HCT116 (cell line): ENCODE results near the gene KASH5. TPM values are rescaled to one million over a fixed set of nuclear protein-coding genes. Genes with fewer than 3 reads are reported as not detected.
A peak's percentile ranks its signal among the peaks of the same experiment; 100 is the strongest.

Experiments used
- ATAC-seq: fragments of 200-7000 bp; cut with Tn5 transposase; 2 replicates; pipeline ENCODE4 v1.9.1; 2020; ENCODE audit warnings: mild to moderate bottlenecking, moderate library complexity
- BruUV-seq: library from RNA; stranded (reverse); fragments of 400-500 nt; replicated peaks from 2 replicates; lab custom pipeline; 2021; lab: Mats Ljungman, UMichigan
- CTCF ChIA-PET: fragments of 300-600 bp; sonication (Branson Sonifier 250); formaldehyde crosslinking; loops from one replicate; lab custom pipeline; 2021; ENCODE audit warnings: antibody characterized with exemption; lab: Charles Lee
- POLR2A ChIA-PET: fragments of 300-600, 350-600 bp; sonication (Branson Sonifier 250); formaldehyde crosslinking; loops from one replicate; lab custom pipeline; 2021; ENCODE audit warnings: antibody characterized with exemption; lab: Charles Lee
- RAD21 ChIA-PET, 2 experiments: fragments of 300-600 bp; sonication (Branson Sonifier 250); formaldehyde crosslinking; loops; one replicate each; lab custom pipeline; 2023; ENCODE audit warnings: low total read pairs in 2 of 2; ENCODE audit not compliant: uncharacterized antibody in 2 of 2, unreplicated experiment in 2 of 2, low non-redundant PET in 1 of 2; lab: Charles Lee
- DNase-seq: peaks from one replicate; pipeline ENCODE4 v3.0.0-alpha.2; 2010; ENCODE audit warnings: low read depth, low spot score
- H2AFZ ChIP-seq: fragments of 200-600 bp; shearing (Covaris generic), sonication (generic); 2 replicates; pipeline ENCODE4 v1.6.1; 2017; ENCODE audit warnings: low read depth, mixed run types, mixed read lengths, antibody characterized with exemption, low read length; ENCODE audit not compliant: poor library complexity, severe bottlenecking
- H3K27ac ChIP-seq: 2 replicates; pipeline ENCODE4 v1.5.1; 2012; ENCODE audit warnings: low read depth, low read length
- H3K27me3 ChIP-seq: fragments of 200-600 bp; sonication (generic); 2 replicates; pipeline ENCODE4 v1.6.1; 2016; ENCODE audit warnings: mixed run types, low read length, mixed read lengths; ENCODE audit not compliant: insufficient read depth
- H3K36me3 ChIP-seq, 2 experiments: fragments of 200-500 bp in 1 of 2; fragments of 200-600 bp in 1 of 2; sonication (Bioruptor generic) in 1 of 2; sonication (generic) in 1 of 2; 2 replicates each; pipeline versions ENCODE4 v1.5.1 to v1.6.1; 2014 to 2016; ENCODE audit warnings: low read length in 2 of 2, inconsistent platforms in 1 of 2, mixed read lengths in 1 of 2, mixed run types in 1 of 2; ENCODE audit not compliant: insufficient read depth in 2 of 2, control insufficient read depth in 1 of 2
- H3K4me1 ChIP-seq, 2 experiments: fragments of 200-600 bp in 1 of 2; sonication (generic) in 1 of 2; 2 replicates each; pipeline versions ENCODE4 v1.5.1 to v1.6.1; 2012 to 2017; ENCODE audit warnings: low read length in 2 of 2, inconsistent platforms in 1 of 2, mild to moderate bottlenecking in 1 of 2, mixed read lengths in 1 of 2, mixed run types in 1 of 2, moderate library complexity in 1 of 2; ENCODE audit not compliant: insufficient read depth in 2 of 2, control insufficient read depth in 1 of 2
- H3K4me2 ChIP-seq: fragments of 200-600 bp; sonication (generic); 2 replicates; pipeline ENCODE4 v1.6.1; 2017; ENCODE audit warnings: mixed run types, low read length, mixed read lengths
- H3K4me3 ChIP-seq, 2 experiments: fragments of 200-600 bp in 1 of 2; sonication (generic) in 1 of 2; replicated peaks in 1 of 2; 2 replicates each; pipeline ENCODE4 v1.5.1; 2011 to 2016; ENCODE audit warnings: low read length in 2 of 2, control low read depth in 1 of 2, low read depth in 1 of 2, mild to moderate bottlenecking in 1 of 2, mixed read lengths in 1 of 2, mixed run types in 1 of 2
- H3K79me2 ChIP-seq: fragments of 200-600 bp; sonication (generic); 2 replicates; pipeline ENCODE4 v1.6.1; 2017; ENCODE audit warnings: mild to moderate bottlenecking, mixed run types, low read length, moderate library complexity, mixed read lengths; ENCODE audit not compliant: insufficient read depth
- H3K9ac ChIP-seq: fragments of 200-600 bp; sonication (generic); 2 replicates; pipeline ENCODE4 v1.6.1; 2016; ENCODE audit warnings: low read length, mixed read lengths
- H3K9me2 ChIP-seq: fragments of 200-600 bp; sonication (generic), shearing (Covaris generic); 2 replicates; pipeline ENCODE4 v1.6.1; 2017; ENCODE audit warnings: mixed run types, mild to moderate bottlenecking, moderate library complexity; ENCODE audit not compliant: insufficient read depth
- H3K9me3 ChIP-seq, 2 experiments: fragments of 200-500 bp in 1 of 2; fragments of 200-600 bp in 1 of 2; sonication (Bioruptor generic) in 1 of 2; sonication (generic) in 1 of 2; 2 replicates each; pipeline ENCODE4 v1.6.1; 2014 to 2017; ENCODE audit warnings: low read length in 2 of 2, mixed read lengths in 2 of 2, inconsistent platforms in 1 of 2, low read depth in 1 of 2, mild to moderate bottlenecking in 1 of 2, mixed run types in 1 of 2, moderate library complexity in 1 of 2; ENCODE audit not compliant: control insufficient read depth in 1 of 2, insufficient read depth in 1 of 2
- H4K20me1 ChIP-seq: fragments of 200-600 bp; sonication (generic), shearing (Covaris generic); 2 replicates; pipeline ENCODE4 v1.6.1; 2017; ENCODE audit warnings: mixed run types, mild to moderate bottlenecking, moderate library complexity; ENCODE audit not compliant: insufficient read depth
- CTCF ChIP-seq, 3 experiments: fragments of 200-600 bp in 1 of 3; sonication (generic) in 1 of 3; IDR thresholded peaks in 2 of 3; conservative IDR thresholded peaks in 1 of 3; 2 replicates each; pipeline ENCODE4 v1.5.1; 2012 to 2017; ENCODE audit warnings: low read depth in 2 of 3, low read length in 2 of 3, antibody characterized with exemption in 1 of 3, borderline replicate concordance in 1 of 3, control low read depth in 1 of 3, mild to moderate bottlenecking in 1 of 3, mixed read lengths in 1 of 3, mixed run types in 1 of 3, moderate library complexity in 1 of 3; ENCODE audit not compliant: insufficient read depth in 1 of 3
- RAD21 ChIP-seq: IDR thresholded peaks from 2 replicates; pipeline ENCODE4 v1.6.1; 2012; ENCODE audit warnings: low read depth, mild to moderate bottlenecking
- SIN3A ChIP-seq: IDR thresholded peaks from 2 replicates; pipeline ENCODE4 v1.6.1; 2012; ENCODE audit warnings: low read depth
- SP1 ChIP-seq: IDR thresholded peaks from 2 replicates; pipeline ENCODE4 v1.6.1; 2012; ENCODE audit warnings: low read depth
- YY1 ChIP-seq: IDR thresholded peaks from 2 replicates; pipeline ENCODE4 v1.6.1; 2011; ENCODE audit warnings: low read length, low read depth, moderate library complexity, mild to moderate bottlenecking; ENCODE audit not compliant: insufficient replicate concordance; ENCODE audit errors: extremely low read depth
- intact Hi-C: fragments of 100-400 bp; cut with micrococcal nuclease; formaldehyde crosslinking; loops from 2 replicates; pipeline ENCODE4 v1.10.0; 2022
- total RNA-seq: library from RNA; stranded (reverse); gene quantifications from one replicate; pipeline ENCODE4 v1.2.1, GENCODE V29; 2021; ENCODE audit not compliant: unreplicated experiment

Gene KASH5
- total RNA-seq, 1 experiment from 2014 or later, result not detected

GRCh38 chr19:49347835-49348234 is 40.2 kb upstream of the KASH5 start:
- H3K9me3 ChIP-seq, result no peaks in the 10 kb centered on the region
- intact Hi-C loops, result no loop called here
- RAD21 ChIA-PET, result no interaction called here
- H3K79me2 ChIP-seq, result no peaks in the 10 kb centered on the region
- POLR2A ChIA-PET, result no interaction called here
- no peak overlapping the region for H3K4me3 ChIP-seq
- no peaks in the 10 kb centered on the region for H3K9me2 ChIP-seq
- H3K4me2 ChIP-seq, result no peak overlapping the region
- no peak overlapping the region for H2AFZ ChIP-seq
- peak overlapping the region; percentile 36; the same call in 1 of the 2 replicates for H3K27ac ChIP-seq
- H3K9ac ChIP-seq, result no peak overlapping the region
- DNase-seq (peak; percentile 81), ATAC-seq (peak; percentile 98)
- no TSS peak for BruUV-seq
- H4K20me1 ChIP-seq, result no peaks in the 10 kb centered on the region
- H3K4me1 ChIP-seq, result no peaks in the 10 kb centered on the region
- H3K27me3 ChIP-seq, result no peaks in the 10 kb centered on the region
- CTCF ChIA-PET, result interaction anchor here (1.5 kb wide), 1 partner anchor 122 kb away, joined by 6 read pairs; no protein-coding TSS in a partner anchor
- TF ChIP-seq CTCF (IDR thresholded peaks at IDR 0.05 in 2 of 3, conservative IDR thresholded peaks at IDR 0.05 in 1 of 3; ENCODE audit: borderline replicate concordance in 1 of 3, insufficient read depth in 1 of 3, low read depth in 2 of 3, low read length in 2 of 3) (peak in 2 of 3 experiments; percentile 40 to 43; a peak in 3 of 6 replicates), YY1 (peak; percentile 89), SIN3A (no peak)
- peaks cover 23 to 40% of the 10 kb centered on the region in 2 experiments for H3K36me3 ChIP-seq

GRCh38 chr19:49348305-49349189 is 39.5 kb upstream of the KASH5 start:
- no peaks in the 10 kb centered on the region for H4K20me1 ChIP-seq
- TF ChIP-seq RAD21 (no peak), CTCF (IDR thresholded peaks at IDR 0.05 in 2 of 3, conservative IDR thresholded peaks at IDR 0.05 in 1 of 3; ENCODE audit: borderline replicate concordance in 1 of 3, insufficient read depth in 1 of 3, low read depth in 2 of 3, low read length in 2 of 3) (no peak), SP1 (no peak)
- TF ChIP-seq, all 23 proteins: peak for 0
- no peaks in the 10 kb centered on the region for H3K4me1 ChIP-seq
- no peak overlapping the region for H3K4me2 ChIP-seq
- H3K36me3 ChIP-seq, result peaks cover 20 to 38% of the 10 kb centered on the region in 2 experiments
- no peaks in the 10 kb centered on the region for H3K9me3 ChIP-seq
- peak overlapping the region; percentile 36; the same call in 1 of the 2 replicates for H3K27ac ChIP-seq
- BruUV-seq, result no TSS peak
- ATAC-seq (no peak), DNase-seq (no peak)
- H3K79me2 ChIP-seq, result no peaks in the 10 kb centered on the region
- RAD21 ChIA-PET, result no interaction called here
- CTCF ChIA-PET, result interaction anchor here (0.6 to 1.5 kb wide), 3 partner anchors 43 to 123 kb away, joined by 3 to 6 read pairs (median 3); no protein-coding TSS in a partner anchor
- H3K4me3 ChIP-seq, result no peak overlapping the region
- no peak overlapping the region for H3K9ac ChIP-seq
- no peak overlapping the region for H2AFZ ChIP-seq
- H3K9me2 ChIP-seq, result no peaks in the 10 kb centered on the region
- H3K27me3 ChIP-seq, result no peaks in the 10 kb centered on the region
- POLR2A ChIA-PET, result no interaction called here
- intact Hi-C loops, result no loop called here
